Neural cell (in vitro differentiated cells): Measurements from ENCODE around the gene MAGI2.

Experiments
- CTCF ChIP-seq: fragments of 450-650 bp; IDR thresholded peaks from 2 replicates; pipeline ENCODE4 v1.5.1; 2014; ENCODE audit warnings: antibody characterized with exemption, mild to moderate bottlenecking, moderate library complexity; ENCODE audit not compliant: poor library complexity, severe bottlenecking
- POLR2AphosphoS5 ChIP-seq: IDR thresholded peaks from 2 replicates; pipeline ENCODE4 v1.6.1; 2012
- RAD21 ChIP-seq: fragments of 450-650 bp; conservative IDR thresholded peaks from 2 replicates; pipeline ENCODE4 v1.6.1; 2014; ENCODE audit warnings: antibody characterized with exemption, mild to moderate bottlenecking, moderate library complexity

GRCh38 chr7:78232806-78233205, 1220.7 kb downstream of the MAGI2 start:
- TF ChIP-seq POLR2AphosphoS5: no peak
- TF ChIP-seq RAD21: no peak
- TF ChIP-seq CTCF: no peak
